GM19238 (cell line): Measurements from ENCODE around the gene ATE1.
"Not testable (repeated sequence)": the region's sequence is repeated elsewhere in the genome, so short reads cannot be mapped to it uniquely, and the experiment has no call there.

ENCODE experiments used
- DNase-seq: peaks from one replicate; pipeline ENCODE4 v3.0.0; 2011; ENCODE audit warnings: low spot score; ENCODE audit not compliant: insufficient read length

ATE1 gene

DNA sequence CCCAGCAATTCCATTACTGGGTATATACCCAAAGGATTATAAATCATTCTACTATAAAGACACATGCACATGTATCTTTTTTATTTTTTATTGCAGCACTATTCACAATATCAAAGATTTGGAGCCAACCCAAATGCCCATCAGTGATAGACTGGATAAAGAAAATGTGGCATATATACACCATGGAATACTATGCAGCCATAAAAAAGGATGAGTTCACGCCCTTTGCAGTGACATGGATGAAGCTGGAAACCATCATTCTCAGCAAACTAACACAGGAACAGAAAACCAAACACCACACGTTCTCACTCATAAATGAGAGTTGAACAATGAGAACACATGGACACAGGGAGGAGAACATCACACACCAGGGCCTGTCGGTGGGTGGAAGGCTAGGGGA lies 228.1 kb downstream of the ATE1 start:
- not testable (repeated sequence) for DNase-seq

DNA sequence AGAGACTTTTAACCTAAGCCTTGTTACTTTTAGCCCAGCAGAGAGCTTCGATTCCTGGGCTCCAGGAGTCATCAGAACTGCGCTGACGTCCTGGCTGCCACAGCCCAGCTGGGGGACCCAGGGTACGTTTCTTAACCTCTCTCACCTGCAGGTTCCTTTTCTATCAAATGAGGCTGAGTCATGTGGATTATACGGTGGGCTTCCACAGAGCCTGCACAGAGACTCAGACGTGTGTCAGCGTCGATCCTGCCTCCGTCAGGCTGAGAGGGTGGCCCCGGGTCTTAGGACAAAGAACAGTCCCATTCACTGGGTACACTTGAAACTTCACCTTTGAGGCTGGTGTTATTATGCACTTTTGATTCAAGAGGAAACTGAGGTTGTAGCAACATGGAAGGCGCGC lies 228.9 kb downstream of the ATE1 start:
- DNase-seq, result no peak

DNA sequence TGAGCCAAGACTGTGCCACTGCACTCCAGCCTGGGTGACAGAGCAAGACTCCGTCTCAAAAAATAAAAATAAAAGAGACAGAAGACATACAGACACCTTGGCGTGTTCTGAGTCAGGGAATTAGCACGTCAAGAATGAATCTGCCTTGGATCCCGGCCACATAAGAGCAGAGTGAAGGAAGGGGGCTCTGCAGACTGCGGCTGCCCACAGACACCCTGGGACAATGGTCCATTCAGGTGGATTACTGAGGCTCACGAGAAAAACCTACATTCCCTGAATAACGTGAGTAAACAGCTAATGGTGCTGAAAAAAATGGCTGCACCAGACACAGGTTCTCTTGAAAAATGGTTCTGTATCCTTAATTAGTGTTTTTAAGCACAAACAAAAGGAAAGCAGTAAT lies 229.5 kb downstream of the ATE1 start:
- no peak for DNase-seq

DNA sequence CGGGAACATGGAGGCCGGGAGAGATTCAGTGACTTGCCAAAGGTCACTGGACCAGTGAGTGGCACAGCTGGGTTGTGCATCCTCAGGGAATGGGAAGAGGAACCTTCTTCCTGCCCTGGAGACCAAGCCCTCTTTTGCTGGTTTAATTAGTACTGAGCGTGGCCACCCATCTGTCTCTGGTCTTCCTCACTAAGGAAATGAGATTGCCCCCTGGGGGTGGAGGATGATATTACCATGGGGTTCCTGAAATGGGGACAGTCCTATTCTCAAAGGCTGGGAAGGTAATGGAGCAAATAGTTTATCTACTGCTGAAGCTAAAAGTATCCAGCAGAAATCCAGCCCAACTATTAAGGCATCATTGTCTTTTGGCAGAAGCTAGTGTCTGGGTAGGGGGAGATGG lies 231.0 kb downstream of the ATE1 start:
- no peak for DNase-seq

DNA sequence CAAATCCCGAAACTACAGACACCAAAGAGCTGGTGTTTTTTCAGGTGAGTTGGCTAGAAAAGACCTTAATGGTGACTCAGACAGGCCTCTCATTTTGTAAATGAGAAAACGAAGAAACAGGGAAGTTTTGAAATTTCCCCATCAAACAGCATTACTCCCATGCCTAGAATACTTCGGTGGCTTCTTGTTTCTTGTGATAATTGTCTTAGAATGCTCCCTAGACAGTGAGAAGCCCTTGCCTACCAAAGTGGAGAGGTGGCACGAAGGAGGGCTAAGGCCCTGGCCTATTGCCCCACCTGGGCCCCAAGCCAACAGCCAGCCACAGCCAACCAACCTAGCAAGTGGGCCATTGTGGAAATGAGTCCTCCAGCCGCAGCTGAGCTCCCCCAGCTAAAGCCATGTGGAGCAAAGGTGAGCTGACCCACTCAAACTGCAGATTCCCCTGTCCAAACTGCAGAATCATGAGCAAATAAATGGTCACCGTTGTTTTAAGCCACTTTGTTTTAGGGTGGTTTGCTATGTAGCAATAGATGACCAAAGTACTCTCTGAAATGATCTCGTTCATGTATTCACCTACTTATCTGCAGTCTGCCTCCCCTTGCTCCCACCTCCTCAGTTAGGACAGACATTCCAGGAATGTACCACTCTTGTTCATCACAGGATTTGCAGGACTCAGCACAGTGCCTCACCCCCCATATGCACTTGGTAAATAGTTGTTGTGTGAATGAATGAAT lies 231.9 kb downstream of the ATE1 start:
- DNase-seq, result no peak

DNA sequence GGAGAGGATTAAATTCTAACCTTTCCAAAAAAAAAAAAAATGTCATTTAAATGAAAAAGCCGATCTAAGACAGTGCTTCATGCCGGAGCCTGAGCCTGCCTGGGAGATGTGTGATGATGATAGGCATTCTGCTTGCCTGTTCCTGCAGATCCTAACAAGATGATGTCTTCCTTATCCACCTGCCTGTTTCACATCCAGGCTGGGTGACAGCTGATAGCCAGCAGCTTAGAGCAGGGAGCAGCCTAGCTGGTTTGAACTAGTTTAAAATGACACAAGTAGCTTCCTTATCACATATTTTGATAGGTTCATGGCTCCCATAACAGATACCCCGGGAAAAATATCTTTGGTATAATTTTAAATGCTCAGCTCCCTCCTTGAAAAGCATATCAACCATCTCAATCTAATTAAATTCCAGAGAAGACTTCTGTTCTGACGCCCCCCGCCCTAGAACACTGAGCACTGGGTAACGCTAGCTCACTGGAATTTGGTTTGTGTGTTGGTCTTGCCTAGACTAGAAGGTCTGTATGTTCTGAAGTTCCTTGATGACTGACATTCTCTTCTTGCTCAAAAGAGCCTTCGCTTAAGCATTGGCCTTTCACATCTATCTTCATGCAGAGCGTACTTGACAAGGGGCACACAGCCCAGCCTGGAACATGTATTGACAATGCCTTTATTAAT lies 232.7 kb downstream of the ATE1 start:
- DNase-seq, result no peak

DNA sequence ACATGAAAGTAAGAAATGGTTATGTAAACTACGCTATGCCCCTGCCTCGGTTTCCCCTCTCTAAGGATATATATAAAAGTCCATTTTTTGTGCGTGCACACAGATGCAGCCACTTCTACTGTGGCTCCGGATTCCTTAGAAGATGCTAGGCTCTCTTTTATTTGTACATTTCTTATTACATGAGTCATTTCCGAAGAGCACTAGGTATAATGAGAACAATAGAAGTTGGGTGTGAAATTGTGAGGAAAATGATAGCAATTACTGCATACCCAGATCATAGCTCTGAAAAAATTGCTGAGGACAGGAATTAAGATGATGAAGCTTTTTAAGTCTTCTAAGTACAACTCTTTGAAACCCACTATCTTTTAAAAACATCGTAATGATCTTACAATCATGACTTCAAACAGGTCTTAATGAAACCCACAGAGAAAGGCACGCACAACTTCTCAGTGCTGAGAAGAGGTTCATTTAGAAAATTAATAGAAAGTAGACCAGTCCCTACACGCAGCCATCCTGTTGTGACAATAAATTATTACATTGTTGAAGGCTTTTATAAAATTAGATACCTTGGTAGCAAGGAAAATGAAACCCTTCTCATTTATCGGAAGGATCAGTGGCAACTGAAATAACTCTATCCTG lies 233.4 kb downstream of the ATE1 start:
- no peak for DNase-seq

DNA sequence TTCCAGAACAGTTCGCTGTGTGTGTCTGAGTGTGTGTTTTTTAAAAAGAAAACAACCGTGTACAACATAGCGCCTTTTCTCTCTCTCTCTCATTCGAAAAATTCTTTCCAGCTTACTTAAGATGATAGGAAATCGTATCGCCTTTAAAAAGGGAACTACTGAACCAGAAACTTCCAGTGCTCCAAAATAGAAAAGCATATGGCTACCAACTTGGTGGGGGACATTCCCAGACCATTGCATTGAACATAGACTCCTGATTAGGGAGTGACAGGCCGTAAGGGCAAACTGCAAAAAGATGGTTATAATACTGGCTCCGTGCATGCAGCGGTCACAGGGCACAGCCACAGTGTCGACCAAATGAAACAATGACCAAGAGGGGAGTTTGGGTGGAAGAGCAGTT lies 235.2 kb downstream of the ATE1 start:
- DNase-seq, result no peak

DNA sequence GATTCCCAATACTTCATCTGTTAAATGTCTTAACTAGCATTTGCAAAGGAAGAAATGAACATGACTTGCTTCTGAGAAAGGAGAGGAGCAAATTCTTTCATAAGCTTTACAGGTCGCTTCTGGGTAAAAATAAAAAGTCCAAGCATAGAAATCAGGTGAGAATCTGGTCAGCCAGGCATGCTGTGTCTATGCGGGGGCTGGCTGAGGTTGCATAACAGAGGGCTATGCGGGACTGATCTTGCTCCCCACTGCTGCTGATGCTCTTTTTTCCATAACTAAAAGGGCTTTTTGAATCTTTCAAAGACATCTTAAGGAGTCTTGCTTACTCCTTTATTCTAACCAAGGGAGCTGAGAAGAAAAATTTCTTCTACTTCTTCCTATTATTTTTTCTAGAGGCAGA lies 236.9 kb downstream of the ATE1 start:
- DNase-seq, result no peak
